SIG-M5 (cell line): ENCODE data around the gene GSTK1.
"Not testable (repeated sequence)": the region's sequence is repeated elsewhere in the genome, so short reads cannot be mapped to it uniquely, and the experiment has no call there.

ENCODE experiments used
- DNase-seq: peaks from one replicate; lab custom pipeline; 2025; lab: John Stamatoyannopoulos, UW

Gene GSTK1

DNA sequence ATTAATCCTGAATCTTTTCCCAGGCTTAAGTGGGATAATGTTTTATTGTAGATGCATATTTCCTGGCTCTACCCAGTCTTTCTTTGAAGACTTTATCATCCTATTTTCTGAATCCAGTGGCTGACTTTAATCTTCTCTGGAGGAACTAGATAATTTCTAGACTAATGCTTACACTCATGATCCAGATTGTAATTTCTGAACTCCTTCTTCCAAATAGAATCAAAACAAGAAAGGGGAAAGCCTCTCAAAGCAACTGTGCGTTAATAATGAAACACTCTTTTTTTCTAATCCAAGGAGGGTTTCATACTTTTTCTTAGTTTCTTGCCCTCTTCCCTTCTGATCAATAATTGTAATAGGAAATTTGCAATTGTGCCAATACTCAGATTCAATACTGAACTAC is 8.0 kb downstream of the GSTK1 start:
- no peak for DNase-seq

DNA sequence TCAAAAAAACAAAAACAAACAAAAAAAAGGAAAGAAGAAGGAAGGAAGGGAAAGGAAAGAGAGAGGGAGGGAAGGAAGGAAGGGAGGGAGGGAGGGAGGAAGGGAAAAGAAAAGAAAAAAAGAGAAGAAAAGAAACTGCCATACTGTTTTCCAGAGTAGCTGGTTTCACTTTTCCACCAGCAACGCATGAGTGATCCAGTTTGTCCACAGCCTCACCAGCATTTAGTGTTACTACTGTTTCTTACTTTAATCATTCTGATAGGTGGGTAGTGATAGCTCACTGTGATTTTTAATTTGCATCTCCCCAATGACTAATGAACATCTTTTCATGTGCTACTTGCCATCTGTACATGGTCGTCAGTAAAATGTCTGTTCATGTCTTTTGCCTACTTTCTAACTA is 9.6 kb downstream of the GSTK1 start:
- DNase-seq: no peak

DNA sequence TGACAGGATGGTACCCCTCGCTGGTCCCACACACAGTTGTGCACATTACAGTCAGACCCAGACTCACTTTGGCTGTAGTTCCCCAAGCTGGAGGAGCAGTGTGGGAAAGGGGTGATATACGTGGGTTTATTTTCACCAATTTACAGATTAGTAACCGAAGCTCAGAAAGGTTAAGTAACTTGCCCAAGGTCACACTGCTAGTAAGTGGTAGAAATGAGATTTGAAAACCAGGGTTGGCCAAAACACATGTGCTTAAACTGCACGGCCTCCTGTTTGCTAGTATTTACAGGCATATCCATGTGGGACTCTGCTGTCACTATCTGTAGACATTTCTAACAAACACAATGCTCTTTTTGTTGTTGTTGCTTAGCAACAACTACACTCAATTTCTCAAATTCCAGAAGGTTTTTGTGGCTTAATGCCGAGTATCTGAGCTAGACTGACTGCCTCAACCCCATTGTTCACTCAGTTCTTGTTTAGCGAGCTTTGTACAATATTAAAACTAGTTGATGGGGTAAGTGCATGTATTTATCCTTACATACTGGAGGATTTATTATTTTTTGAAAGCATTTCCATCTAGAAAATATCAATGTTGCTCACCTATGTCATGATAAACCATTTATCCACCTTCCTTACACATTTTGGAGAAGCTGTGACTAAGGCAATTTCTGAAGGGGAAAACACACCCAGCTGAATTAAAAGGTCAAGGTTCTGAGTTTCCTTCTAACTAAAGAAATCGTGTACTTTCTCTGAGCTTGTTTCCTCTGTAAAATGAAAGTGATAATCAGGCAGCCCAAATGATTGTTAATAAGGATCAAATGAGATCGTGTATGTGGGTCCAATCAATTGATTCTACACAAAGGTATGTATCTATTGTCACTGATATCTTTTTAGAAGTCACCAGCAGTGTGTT is 16.2 kb downstream of the GSTK1 start:
- no peak for DNase-seq

DNA sequence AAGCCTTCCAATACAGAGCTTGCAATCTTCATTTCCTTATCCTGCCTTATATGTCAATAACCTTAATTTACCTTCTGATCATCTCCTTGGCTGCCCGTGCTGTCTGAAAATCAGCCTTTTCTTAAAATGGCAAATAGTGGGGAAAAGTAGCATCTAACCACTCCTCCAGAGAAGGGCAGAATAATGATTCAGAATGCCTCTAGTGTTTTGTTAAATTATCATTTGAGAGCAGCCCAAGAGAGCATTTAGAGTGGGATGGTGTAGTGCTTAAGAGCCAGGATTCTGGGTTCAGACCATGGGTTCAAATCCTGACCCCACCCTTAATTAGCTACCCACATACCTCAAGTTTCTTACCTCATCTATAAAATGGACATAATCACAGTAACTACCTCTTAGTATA is 16.9 kb downstream of the GSTK1 start:
- no peak for DNase-seq

DNA sequence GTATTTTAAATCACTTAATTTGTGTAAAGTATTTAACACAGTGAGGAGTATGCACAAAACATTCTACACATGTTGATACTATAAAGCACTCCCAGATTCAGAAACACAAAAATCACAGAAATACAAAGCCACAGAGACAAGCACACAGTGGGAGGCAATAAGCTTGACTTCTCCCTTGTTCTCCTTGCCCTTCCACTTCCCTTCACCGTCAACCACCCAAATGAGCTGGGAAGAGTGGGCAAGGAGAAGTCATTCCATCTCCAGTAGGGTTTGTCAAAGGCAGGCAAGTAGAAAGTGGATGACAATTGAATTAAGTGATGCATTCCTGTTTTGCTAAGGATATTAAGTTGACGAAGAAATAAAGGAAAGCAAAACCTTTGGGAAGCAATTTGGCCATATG is 17.3 kb downstream of the GSTK1 start:
- DNase-seq: no peak

DNA sequence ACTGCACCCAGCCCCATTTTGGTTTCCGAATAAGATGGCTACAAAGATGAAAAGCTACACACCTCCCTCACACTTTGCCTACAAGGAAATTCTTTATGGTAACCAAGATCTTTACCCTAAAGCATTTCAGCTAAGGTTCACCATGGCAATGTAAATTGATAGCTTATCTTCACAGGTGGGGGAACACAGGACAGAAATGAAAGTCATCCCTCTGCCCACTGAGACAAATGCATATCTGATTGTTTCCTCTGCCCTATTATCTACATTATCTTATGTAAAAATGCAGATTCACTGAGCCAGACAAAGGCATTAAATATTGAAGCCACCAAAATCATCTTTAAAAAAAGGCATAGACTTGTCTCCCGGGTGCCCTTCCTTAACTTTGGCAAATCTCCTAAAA is 18.3 kb downstream of the GSTK1 start:
- DNase-seq: no peak

DNA sequence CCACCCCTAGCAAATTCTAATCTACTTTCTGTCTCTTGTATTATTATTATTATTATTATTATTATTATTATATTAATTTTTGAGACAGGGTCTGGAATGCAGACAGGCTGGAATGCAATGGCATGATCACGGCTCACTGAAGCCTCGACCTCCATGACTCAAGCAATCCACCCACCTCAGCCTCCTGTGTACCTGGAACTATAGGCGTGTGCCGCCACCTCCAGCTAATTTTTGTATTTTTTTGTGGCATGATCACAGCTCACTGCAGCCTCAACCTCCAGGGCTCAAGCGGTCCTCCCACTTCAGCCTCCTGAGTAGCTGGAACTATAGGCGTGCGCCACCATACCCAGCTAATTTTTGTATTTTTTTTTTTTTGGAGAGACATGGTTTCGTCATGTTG is 18.9 kb downstream of the GSTK1 start:
- no peak for DNase-seq

DNA sequence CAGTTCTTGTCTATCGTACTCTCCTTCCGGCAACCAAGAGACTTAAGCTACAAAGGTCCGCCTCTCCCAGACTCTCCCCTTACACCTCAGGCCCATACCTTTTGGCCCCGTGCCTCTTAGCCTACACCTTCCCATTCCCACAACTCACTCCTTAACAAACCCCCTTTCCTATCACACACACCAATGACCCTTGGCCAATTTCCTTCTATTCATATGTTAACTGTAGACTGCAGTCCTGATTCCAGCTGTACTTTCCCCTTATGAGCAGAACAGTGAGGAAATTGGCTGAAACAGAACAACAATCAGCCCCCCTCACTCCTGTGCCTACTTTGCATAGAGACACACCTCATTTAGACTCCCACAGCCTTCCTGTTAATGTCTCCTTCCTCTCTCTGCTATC is 20.1 kb downstream of the GSTK1 start:
- no peak for DNase-seq

DNA sequence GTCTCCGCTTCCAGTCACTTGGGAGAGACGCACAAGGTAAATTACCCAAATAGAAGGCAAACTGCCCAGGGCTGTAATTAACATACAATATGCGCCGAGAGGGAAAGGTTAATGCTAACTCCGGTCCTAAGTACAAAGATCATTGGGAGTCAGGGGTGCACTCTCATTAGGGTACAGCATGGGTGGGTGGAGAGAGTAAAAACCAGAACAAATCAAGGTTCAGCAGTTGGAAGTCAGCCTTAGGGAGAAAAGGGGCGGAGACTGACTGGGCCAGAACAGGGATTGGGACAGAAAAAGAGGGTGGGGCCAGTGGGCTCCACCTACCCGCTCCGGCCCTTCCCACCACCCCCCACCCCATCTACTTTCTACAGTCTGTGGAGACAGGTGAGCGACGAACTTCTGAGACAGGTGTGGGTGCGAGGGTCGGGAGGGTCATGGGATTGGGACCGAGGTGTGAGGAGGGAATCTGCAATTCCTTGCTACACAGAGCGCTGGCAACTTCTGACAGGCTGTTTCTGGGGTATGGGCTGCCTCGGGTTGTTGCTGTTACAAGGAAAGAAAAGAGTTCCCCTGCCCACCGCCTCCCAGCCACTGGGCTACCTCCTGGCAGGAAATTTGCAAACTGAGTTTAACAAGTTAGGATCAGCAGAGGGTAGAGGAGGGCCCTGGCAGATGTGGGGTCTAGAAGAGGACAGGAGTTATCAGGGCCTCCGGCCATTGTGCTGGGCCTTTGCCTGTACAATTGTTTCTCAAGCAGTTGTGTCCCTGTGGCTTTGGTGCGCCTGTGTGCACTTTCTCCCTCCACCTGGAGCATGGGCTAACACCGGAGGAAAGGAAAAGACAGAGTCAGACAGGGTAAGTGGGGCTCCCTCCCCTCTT is 21.6 kb downstream of the GSTK1 start, which contains the start of gene TMEM139:
Gene TMEM139 (plus strand): TSS at position 368 of the 879 bp plus-strand sequence. CDS start 1,000 bp downstream, outside the sequence.
- DNase-seq: no peak

DNA sequence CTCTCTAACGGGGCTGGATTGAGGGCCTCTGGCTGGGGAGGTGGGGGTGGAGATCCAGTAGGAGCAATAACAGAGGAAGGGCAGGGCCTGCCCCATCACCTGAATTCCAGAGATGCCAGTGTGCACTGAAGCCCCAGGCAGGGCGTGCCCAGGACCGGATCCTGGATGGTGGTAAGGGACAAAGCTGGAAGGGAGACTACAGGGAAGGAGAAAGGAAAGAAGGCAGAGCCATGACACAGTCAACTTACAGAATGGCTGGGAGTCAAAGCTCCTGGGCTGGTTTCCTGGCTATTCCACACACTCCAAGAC is 22.2 kb downstream of the GSTK1 start:
- no peak for DNase-seq

DNA sequence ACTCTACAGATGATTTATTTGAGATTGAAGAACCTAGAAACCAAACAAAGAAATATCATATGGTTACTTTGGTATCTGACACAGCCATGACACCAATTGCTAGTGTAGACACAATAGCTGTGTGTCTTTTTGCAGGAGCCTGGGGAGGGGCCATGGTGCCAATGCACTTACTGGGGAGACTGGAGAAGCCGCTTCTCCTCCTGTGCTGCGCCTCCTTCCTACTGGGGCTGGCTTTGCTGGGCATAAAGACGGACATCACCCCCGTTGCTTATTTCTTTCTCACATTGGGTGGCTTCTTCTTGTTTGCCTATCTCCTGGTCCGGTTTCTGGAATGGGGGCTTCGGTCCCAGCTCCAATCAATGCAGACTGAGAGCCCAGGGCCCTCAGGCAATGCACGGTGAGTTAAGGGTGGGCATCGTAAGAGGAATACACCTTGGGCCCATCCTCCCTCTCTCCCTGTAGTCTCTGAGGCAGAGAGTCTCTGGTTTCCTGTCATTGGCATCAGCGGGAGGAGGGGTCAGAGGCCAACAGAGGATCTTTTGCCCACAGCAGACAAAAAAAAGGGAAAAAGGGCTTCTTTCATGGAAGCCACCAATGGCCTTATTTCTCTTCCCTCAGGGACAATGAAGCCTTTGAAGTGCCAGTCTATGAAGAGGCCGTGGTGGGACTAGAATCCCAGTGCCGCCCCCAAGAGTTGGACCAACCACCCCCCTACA is 22.7 kb downstream of the GSTK1 start:
- DNase-seq: no peak

DNA sequence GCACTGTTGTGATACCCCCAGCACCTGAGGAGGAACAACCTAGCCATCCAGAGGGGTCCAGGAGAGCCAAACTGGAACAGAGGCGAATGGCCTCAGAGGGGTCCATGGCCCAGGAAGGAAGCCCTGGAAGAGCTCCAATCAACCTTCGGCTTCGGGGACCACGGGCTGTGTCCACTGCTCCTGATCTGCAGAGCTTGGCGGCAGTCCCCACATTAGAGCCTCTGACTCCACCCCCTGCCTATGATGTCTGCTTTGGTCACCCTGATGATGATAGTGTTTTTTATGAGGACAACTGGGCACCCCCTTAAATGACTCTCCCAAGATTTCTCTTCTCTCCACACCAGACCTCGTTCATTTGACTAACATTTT is 23.3 kb downstream of the GSTK1 start:
- DNase-seq: no peak

DNA sequence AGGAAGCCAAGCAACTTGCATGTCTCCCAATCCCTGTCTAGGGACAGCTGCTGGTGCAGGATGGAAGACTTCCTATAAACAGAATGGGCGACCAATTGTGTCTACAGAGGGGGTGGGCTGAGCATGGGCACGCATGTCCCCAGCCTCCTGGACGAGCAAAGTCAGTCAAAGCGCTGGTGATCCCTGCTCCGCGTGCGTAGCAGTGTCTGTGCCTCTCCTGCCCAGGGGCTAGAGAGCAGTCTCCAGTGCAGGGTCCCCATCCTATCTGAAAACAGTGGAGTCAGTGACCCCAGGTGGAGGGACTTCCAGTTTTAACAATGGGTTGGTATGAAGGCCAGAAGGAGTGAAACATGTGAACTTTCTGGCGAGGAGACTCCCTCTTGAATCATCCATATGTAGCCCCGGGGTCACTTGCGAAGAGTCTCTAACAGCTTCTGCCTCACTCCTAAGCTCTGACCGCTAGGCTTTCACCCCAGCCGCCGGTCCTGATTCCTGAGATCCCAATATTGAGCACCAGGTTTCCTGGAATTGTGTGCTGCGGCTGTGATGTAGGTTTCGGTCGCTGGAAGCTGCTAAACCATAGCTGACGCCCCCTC is 24.2 kb downstream of the GSTK1 start:
- no peak for DNase-seq

DNA sequence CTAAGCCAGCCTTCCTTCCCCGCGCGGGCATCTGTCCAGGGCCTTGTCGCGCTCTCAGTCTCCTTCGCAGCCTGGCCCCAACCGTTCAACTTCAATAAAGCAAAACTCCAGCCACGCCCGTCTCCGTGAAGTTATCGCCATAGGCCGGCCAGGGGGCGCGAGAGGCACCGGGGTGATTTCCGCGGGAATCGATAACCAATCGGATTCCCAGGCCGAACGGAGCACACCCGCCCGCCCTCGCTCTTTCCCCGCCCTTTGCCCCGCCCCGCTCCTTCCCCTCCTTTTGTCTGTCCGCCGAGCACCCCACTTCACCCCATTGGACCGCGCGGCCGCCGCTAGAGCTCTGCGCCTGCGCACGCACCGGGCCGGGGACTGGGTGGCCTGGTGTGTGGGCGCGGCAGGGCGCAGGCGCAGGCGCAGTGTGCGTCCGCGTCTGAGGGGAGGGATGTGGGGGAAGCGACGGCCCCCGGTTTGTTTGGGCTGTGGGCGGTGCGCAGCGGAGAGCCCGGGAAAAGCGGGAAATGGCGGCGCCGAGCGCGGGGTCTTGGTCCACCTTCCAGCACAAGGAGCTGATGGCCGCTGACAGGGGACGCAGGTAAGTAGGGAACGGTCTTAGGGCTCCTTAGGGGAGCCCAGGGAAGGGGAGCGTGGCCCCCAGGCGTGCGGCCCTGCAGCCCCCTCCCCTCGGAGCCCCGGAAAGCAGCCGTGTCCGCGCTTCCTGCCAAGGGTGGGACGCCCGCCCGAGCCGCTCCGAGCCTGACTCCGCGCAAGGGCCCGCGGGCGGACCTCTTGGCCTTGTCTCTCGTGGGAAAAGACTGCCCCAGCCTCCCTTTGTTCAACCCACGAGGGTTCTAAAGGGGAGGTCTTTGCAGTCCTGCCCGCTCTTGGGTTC is 24.9 kb downstream of the GSTK1 start, which contains the start of gene CASP2:
Gene CASP2 (plus strand): TSS at position 417 of the 892 bp plus-strand sequence. CDS start 105 bp downstream, at position 522.
- peak; percentile 55 for DNase-seq

DNA sequence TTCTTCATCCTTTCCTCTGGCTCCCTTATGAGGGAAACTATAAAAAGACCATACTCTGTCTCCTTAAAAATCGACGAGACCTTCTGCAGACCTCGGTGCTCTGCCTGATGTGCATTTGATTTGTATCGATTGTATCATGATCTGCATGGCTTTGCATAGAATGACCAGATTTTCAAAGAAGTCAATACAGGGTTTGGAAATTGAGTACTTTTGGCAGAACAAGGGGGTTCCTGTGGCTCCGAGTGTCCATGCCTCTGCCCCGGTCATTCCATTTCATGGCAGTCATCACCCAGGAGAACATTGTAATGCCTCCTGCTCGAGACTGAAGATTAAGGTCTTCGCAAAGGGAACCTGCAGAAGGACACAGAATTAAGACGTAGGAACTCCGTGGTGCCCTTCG is 25.6 kb downstream of the GSTK1 start:
- DNase-seq: no peak

DNA sequence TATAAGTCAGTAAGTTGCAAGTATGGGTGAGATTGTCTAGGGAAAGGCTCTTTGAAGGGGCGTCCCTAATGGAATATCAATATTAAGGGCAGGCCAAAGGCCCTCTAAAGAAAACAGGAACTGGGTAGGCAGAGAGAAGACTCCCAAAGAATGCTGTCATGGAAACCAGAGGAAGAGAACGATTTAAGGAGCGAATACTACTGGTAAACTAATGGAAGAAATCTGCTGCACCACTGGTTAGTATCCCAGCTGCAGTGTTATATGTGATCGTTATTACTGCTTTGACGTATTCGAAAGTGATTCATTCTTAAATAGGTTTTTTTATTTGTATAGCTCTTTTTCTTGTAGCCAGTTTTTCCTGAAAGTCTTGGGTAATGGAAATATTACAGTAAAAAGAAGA is 26.2 kb downstream of the GSTK1 start:
- DNase-seq: no peak

DNA sequence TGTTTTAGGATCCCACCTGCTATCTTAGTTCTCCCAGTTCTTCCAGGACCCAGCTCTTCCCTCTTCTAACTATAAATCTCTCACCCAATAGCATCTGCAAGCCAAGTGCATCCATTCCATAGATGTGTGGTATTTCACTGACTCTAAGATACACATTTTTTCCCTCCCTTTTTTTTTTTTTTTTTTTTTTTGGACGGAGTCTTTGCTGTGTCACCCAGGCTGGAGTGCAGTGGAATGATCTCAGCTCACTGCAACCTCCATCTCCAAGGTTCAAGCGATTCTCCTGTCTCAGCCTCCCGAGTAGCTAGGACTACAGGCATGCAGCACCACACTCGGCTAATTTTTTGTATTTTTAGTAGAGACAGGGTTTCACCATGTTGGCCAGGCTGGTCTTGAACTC is 26.6 kb downstream of the GSTK1 start:
- DNase-seq: not testable (repeated sequence)

DNA sequence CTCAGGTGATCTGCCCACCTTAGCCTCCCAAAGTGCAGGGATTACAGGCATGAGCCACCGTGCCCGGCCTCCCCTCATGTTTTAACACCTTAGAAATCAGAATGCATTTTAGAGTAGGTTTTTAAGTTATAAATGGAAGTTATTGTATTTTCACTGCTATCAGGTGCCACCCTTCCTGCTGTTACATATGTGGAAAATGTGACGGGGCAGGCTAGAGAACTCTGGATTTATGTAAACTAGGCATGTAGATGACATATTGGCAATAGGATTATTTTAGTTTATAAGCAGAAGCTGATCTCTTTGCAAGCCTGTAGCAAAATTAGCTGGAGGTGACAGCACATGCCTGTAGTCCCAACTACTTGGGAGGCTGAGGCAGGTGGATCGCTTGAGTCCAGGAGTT is 27.1 kb downstream of the GSTK1 start:
- DNase-seq: no peak

DNA sequence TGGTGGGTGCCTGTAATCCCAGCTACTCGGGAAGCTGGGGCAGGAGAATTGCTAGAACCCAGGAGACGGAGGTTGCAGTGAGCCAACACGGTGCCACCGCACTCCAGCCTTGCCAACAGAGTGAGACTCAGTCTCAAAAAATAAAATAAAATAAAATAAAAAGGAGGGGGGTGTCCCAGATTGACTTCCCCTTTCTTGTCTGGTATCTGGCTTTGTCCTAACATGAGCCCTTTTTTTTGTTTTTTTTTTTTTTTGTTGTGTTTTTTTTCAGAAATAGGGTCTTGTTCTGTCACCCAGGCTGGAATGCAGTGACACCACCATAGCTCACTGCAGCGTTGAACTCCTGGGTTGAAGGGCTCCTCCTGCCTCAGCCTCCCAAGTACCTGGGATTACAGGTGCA is 29.6 kb downstream of the GSTK1 start:
- DNase-seq: no peak

DNA sequence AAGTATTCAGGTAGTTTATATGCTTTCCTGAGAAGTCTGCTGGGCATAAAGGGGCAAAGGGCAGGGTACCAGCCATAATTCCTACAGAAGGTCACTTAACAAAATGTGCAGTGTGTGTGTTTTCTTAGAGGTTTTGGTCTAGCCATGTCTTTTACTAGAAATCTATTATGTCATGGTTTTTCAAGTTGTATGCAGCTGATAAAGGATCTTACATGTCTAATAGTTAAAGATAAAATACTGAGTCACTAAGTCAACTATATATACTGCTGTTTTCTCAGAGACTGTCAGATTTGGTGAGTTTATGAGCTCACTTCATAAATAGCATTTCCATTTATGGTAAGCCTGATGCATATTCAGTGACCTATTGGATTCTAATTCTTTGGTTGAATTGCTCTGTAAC is 32.6 kb downstream of the GSTK1 start:
- no peak for DNase-seq

DNA sequence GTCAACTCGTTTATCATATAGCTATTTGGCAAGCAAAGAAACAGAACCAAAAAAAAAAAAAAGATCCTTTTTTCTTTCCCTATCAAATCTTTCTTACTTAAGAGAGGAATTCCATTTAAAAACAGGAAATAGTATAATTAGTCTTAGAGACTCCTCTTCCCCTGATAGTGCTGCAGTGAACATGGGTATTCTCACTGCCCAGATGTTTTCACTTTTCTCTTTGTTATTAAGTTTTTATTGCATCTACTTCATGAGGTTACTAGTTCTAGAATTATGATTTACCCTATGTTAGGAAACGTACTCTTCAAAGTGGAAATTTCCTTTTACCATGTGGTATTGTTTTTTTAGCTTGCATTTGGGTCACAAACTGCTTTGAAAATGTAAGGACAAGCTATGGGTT is 33.4 kb downstream of the GSTK1 start:
- DNase-seq: no peak
